ENCODE measurements around the gene AATK. TPM values are rescaled to one million over a fixed set of nuclear protein-coding genes. Genes with fewer than 3 reads are reported as not detected.

AATK gene
- total RNA-seq, 1 donor from 2014 or later: 72.5 TPM

- H3K36me3 ChIP-seq: peaks cover 9% of the 10 kb centered on the region
- H3K27ac ChIP-seq: no peak overlapping the region
- DNase-seq (no peak), ATAC-seq (no peak)
- H3K4me1 ChIP-seq: peaks cover 6% of the 10 kb centered on the region
- H3K9me3 ChIP-seq: no peaks in the 10 kb centered on the region
- intact Hi-C loops (cut with DNase I): no loop called here
- H3K27me3 ChIP-seq: no peaks in the 10 kb centered on the region
- no peak overlapping the region for H3K4me3 ChIP-seq
- no peak for TF ChIP-seq CTCF (IDR thresholded peaks at IDR 0.05)
Measured at GRCh38 chr17:81074875-81075274, 91.1 kb downstream of the AATK start.

DNA sequence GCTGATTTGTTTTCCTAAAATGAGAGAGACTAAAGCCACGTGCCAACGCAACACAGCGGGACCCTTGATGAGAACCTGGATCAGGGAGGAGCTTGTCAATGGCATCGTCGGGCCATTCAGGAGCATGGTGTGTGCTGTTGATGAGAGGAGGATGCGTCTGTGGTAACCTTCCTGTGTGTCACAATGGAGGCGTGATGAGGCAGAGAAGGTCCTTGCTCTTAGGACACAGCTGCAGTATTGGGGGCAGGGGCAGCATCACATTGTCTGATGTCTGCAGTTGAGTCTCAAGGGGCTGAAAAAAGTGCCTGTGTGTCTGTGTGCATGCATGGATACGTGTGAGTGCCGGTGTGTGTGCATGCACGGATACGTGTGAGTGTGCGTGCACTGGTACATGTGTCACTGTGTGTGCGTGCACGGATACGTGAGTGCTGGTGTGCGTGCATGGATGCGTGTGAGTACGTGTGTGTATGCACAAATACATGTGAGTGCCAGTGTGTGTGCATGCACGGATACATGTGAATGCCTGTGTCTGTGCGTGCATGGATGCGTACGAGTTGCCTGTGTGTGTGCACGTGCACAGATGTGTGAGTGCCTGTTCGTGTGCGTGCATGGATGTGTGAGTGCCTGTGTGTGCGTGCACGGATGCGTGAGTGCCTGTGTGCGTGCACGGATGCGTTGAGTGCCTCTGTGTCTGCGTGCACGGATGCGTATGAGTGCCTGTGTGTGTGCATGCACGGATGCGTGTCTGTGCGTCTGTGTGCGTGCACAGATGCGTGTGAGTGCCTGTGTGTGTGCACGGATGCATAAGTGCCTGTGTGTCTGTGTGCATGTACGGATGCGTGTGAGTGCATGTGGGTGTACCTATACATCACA lies 91.8 kb downstream of the AATK start:
- no peak for TF ChIP-seq CTCF (IDR thresholded peaks at IDR 0.05)
- H3K9me3 ChIP-seq: no peaks in the 10 kb centered on the region
- peaks cover 6% of the 10 kb centered on the region for H3K36me3 ChIP-seq
- intact Hi-C loops (cut with DNase I): no loop called here
- DNase-seq (no peak), ATAC-seq (no peak)
- no peak overlapping the region for H3K27ac ChIP-seq
- H3K27me3 ChIP-seq: no peaks in the 10 kb centered on the region
- H3K4me1 ChIP-seq: peaks cover 6% of the 10 kb centered on the region
- no peak overlapping the region for H3K4me3 ChIP-seq

- H3K4me3 ChIP-seq: no peak overlapping the region
- DNase-seq: peak; percentile 88
- H3K27me3 ChIP-seq: no peaks in the 10 kb centered on the region
- intact Hi-C loops (cut with DNase I): no loop called here
- peaks cover 6% of the 10 kb centered on the region for H3K4me1 ChIP-seq
- TF ChIP-seq CTCF (IDR thresholded peaks at IDR 0.05): no peak
- no peaks in the 10 kb centered on the region for H3K9me3 ChIP-seq
- peak overlapping the region; percentile 66 for H3K27ac ChIP-seq
- peaks cover 6% of the 10 kb centered on the region for H3K36me3 ChIP-seq
- peak; percentile 87 for ATAC-seq
Measured at GRCh38 chr17:81071761-81072741, 94.0 kb downstream of the AATK start.

- Histone ChIP-seq H3K9me3 (no peaks in the 10 kb centered on the region), H3K27ac (peak overlapping the region; percentile 66), H3K4me3 (no peak overlapping the region), H3K27me3 (no peaks in the 10 kb centered on the region), H3K4me1 (peaks cover 13% of the 10 kb centered on the region), H3K36me3 (no peaks in the 10 kb centered on the region)
- TF ChIP-seq CTCF (IDR thresholded peaks at IDR 0.05): no peak
- DNase-seq (no peak), ATAC-seq (no peak)
- intact Hi-C loops (cut with DNase I): no loop called here
Measured at GRCh38 chr17:81070541-81071246, 95.3 kb downstream of the AATK start.

DNA sequence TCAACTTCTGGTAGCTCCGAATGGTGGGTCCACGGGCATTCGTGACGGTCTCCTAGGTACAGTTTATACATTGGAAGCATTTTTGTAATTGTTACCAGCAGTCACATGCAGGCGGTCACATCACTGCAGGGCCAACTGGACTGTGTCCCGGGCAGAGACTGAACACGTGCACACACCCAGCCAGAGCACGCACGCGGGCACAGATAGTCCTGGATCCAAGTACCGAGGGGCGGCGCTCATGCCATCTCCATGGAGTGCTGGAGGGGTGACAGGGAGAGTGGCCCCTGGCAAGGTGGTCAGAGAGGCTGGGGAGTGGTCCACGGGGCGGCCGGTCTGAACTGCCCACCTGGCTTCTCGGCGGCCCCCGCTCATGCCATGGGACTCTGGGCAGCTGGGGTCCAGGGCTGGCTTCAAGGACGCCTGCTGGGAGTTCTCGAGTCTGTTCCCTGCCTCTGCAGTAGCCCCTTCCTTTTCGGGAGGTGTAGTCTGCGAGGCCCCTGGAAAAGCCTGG lies 96.8 kb downstream of the AATK start:
- H3K27me3 ChIP-seq: no peaks in the 10 kb centered on the region
- TF ChIP-seq CTCF (IDR thresholded peaks at IDR 0.05): no peak
- H3K4me1 ChIP-seq: peaks cover 21% of the 10 kb centered on the region
- H3K9me3 ChIP-seq: no peaks in the 10 kb centered on the region
- ATAC-seq: no peak
- intact Hi-C loops (cut with DNase I): no loop called here
- H3K36me3 ChIP-seq: no peaks in the 10 kb centered on the region
- H3K27ac ChIP-seq: no peak overlapping the region
- DNase-seq: no peak
- H3K4me3 ChIP-seq: no peak overlapping the region
